ENCODE measurements around the gene PRDM15.

The PRDM15 gene

DNA sequence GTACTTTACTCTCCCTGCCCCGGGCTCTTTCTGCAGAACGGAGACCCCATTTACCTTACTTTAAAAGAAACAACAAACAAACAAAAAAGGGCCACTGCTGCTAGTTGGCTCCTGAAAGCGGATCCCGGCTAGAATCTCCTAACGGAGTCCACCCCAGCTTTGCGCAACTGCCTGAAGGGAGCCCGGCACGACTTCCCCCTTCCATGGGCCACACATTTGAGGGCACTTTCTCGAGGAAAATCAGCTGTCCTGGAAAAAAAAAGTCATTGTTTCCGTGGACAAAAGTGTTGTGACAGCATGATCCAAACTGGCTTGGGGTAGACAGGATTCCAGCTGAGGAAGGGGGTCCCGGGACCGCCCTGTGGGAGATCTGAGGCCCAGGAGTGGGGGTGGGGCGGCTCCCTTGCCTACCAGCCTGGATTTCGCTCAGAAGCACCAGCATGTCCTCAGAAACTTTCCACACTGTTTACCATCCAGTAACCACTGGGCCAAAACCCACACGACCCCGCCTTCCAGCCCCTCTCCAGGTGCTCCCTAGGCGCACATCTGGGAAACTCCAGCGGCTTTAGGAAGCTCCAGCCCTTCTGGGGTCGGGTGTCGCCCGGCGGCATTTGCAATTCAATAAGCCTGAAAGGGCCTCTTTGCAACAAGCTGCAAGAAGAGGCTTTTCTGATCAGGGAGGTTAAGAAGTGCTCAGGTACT lies 117.1 kb downstream of the PRDM15 start:
- Histone ChIP-seq H3K9me3 (ENCODE audit: control insufficient read depth in 1 of 2, low read length in 2 of 2) (no peaks in the 10 kb centered on the region), H3K4me3 (ENCODE audit: low read depth in 1 of 2, low read length in 2 of 2) (peak overlapping the region; percentile 26 to 41), H3K27ac (ENCODE audit: low read depth, low read length) (no peak overlapping the region), H3K9ac (ENCODE audit: low read depth in 1 of 2, low read length in 2 of 2) (peak overlapping the region; percentile 12 to 25), H3K4me1 (ENCODE audit: control insufficient read depth in 1 of 2, insufficient read depth in 2 of 2, low read length in 2 of 2) (peaks cover 28 to 47% of the 10 kb centered on the region in 2 donors), H3K36me3 (ENCODE audit: control insufficient read depth in 1 of 2, insufficient read depth in 2 of 2, low read length in 2 of 2) (peaks cover 0 to 2% of the 10 kb centered on the region in 2 donors), H3K27me3 (ENCODE audit: control insufficient read depth in 1 of 2, insufficient read depth in 2 of 2, low read length in 2 of 2) (peaks cover 14 to 25% of the 10 kb centered on the region in 2 donors)

DNA sequence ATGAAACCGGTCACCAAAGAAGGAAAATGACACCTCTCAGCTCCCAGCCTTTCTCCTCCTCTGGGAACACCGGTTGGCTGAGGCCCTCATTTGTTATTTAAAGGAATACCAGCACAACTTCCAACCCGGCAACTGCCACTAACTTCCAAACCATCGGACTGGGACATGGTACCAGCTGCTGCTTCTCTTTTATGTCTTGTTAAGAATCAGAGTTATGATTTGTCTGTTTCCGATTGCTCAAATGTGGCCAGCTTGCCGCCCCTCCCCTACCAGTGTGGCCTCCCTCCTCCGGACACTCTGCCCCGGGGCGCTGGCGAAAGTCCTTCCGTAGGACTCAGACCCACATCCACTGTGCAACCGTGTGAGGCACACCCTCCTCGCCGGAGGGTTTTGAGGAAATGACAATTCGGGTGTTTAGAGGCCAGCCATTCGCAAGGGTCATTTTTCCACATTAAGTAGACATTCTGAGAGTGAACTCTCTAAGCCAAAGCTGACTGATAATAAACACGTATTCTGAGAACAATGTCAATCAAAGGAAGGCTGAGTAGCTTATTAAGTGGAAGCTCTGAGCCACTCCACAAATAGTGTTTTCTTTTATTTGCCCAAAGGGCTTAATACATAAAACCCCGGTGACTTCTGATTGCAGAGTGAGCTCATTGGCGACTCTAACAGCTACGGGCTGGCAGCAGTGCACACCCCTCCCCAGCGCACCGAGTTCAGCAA lies 117.8 kb downstream of the PRDM15 start:
- H3K4me3 ChIP-seq (ENCODE audit: low read depth in 1 of 2, low read length in 2 of 2) = peak overlapping the region; percentile 26 to 41
- H3K9ac ChIP-seq (ENCODE audit: low read depth in 1 of 2, low read length in 2 of 2) = peak overlapping the region in 1 of 2 donors; percentile 12
- H3K4me1 ChIP-seq (ENCODE audit: control insufficient read depth in 1 of 2, insufficient read depth in 2 of 2, low read length in 2 of 2) = peaks cover 28 to 47% of the 10 kb centered on the region in 2 donors
- H3K27me3 ChIP-seq (ENCODE audit: control insufficient read depth in 1 of 2, insufficient read depth in 2 of 2, low read length in 2 of 2) = peaks cover 14 to 23% of the 10 kb centered on the region in 2 donors
- H3K27ac ChIP-seq (ENCODE audit: low read depth, low read length) = no peak overlapping the region
- no peaks in the 10 kb centered on the region for H3K9me3 ChIP-seq (ENCODE audit: control insufficient read depth in 1 of 2, low read length in 2 of 2)
- H3K36me3 ChIP-seq (ENCODE audit: control insufficient read depth in 1 of 2, insufficient read depth in 2 of 2, low read length in 2 of 2) = peaks cover 0 to 8% of the 10 kb centered on the region in 2 donors

DNA sequence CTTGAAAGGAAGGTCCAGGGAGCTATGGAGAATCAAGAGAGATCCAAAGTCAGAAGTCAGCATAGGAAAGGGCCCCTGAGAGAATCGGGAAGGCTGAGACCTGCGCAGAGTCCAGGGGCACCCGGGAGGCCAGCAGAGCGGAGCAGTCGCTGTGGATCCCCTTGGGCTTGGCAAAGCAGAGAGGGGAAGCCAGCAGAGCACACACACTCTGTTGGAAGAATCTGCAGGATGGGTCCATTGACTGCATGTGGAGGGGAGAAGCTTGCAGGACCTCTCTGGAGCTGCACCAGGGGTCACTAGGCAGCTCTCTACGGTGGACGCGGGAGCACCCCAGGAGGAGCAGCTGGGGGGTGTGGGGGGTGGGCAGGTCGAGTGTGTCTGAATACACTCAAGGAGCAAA lies 118.7 kb downstream of the PRDM15 start:
- peaks cover 6 to 17% of the 10 kb centered on the region in 2 donors for H3K36me3 ChIP-seq (ENCODE audit: control insufficient read depth in 1 of 2, insufficient read depth in 2 of 2, low read length in 2 of 2)
- no peaks in the 10 kb centered on the region for H3K9me3 ChIP-seq (ENCODE audit: control insufficient read depth in 1 of 2, low read length in 2 of 2)
- no peak overlapping the region for H3K27ac ChIP-seq (ENCODE audit: low read depth, low read length)
- H3K4me1 ChIP-seq (ENCODE audit: control insufficient read depth in 1 of 2, insufficient read depth in 2 of 2, low read length in 2 of 2) = peaks cover 28 to 47% of the 10 kb centered on the region in 2 donors
- no peak overlapping the region for H3K4me3 ChIP-seq (ENCODE audit: low read depth in 1 of 2, low read length in 2 of 2)
- H3K9ac ChIP-seq (ENCODE audit: low read depth in 1 of 2, low read length in 2 of 2) = no peak overlapping the region
- H3K27me3 ChIP-seq (ENCODE audit: control insufficient read depth in 1 of 2, insufficient read depth in 2 of 2, low read length in 2 of 2) = peaks cover 11 to 18% of the 10 kb centered on the region in 2 donors

DNA sequence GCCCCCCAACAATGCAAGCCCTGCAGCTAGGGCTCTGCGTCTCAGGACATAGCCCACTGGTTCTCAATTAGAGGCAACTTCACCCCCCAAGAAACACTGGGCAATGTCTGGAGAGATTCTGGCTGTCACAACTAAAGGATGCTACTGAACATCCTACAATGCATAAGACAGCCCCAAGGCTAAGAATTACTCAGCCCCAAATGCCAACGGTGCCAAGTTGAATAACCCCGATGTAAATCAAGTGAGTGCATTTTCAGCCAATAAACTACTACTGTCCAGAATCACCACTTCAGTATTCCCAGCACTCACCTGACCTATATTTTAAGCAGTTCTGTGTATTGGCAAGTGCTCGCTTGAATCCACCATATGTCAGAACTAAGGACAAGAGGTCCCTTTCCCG lies 119.2 kb downstream of the PRDM15 start:
- H3K4me3 ChIP-seq (ENCODE audit: low read depth in 1 of 2, low read length in 2 of 2) = no peak overlapping the region
- H3K27ac ChIP-seq (ENCODE audit: low read depth, low read length) = no peak overlapping the region
- peaks cover 11 to 14% of the 10 kb centered on the region in 2 donors for H3K27me3 ChIP-seq (ENCODE audit: control insufficient read depth in 1 of 2, insufficient read depth in 2 of 2, low read length in 2 of 2)
- peaks cover 28 to 42% of the 10 kb centered on the region in 2 donors for H3K4me1 ChIP-seq (ENCODE audit: control insufficient read depth in 1 of 2, insufficient read depth in 2 of 2, low read length in 2 of 2)
- H3K9ac ChIP-seq (ENCODE audit: low read depth in 1 of 2, low read length in 2 of 2) = no peak overlapping the region
- no peaks in the 10 kb centered on the region for H3K9me3 ChIP-seq (ENCODE audit: control insufficient read depth in 1 of 2, low read length in 2 of 2)
- peaks cover 7 to 22% of the 10 kb centered on the region in 2 donors for H3K36me3 ChIP-seq (ENCODE audit: control insufficient read depth in 1 of 2, insufficient read depth in 2 of 2, low read length in 2 of 2)

DNA sequence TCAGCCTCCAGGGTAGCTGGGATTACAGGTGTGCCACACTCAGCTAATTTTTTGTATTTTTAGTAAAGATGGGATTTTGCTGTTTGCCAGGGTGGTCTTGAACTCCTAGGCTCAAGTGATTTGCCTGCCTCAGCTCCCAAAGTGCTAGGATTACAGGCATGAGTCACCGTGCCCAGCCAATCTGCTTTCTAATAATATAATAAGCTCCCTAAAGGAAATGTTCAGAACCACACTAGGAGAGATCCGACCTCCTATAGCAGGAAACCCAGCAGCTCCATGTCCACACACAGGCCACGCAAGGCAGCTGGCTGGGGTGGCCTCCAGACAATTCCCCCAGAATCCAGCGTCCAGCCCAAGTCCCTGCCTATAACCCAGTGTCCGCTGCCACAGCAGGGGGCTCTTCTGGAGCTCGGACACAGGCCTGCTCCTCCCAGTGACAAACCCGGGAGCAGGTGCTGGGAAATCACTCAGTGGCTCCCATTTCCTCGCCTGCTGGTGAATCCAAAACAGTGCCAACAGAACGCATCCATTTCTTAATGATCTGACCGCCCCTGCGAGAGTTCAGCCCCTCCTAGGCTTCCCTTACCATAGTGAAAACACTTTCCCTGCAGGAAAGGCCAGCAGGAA lies 119.8 kb downstream of the PRDM15 start:
- Histone ChIP-seq H3K27ac (ENCODE audit: low read depth, low read length) (no peak overlapping the region), H3K4me1 (ENCODE audit: control insufficient read depth in 1 of 2, insufficient read depth in 2 of 2, low read length in 2 of 2) (peaks cover 22 to 36% of the 10 kb centered on the region in 2 donors), H3K36me3 (ENCODE audit: control insufficient read depth in 1 of 2, insufficient read depth in 2 of 2, low read length in 2 of 2) (peaks cover 7 to 28% of the 10 kb centered on the region in 2 donors), H3K9me3 (ENCODE audit: control insufficient read depth in 1 of 2, low read length in 2 of 2) (no peaks in the 10 kb centered on the region), H3K27me3 (ENCODE audit: control insufficient read depth in 1 of 2, insufficient read depth in 2 of 2, low read length in 2 of 2) (peaks cover 11% of the 10 kb centered on the region in 2 donors), H3K4me3 (ENCODE audit: low read depth in 1 of 2, low read length in 2 of 2) (no peak overlapping the region), H3K9ac (ENCODE audit: low read depth in 1 of 2, low read length in 2 of 2) (no peak overlapping the region)

DNA sequence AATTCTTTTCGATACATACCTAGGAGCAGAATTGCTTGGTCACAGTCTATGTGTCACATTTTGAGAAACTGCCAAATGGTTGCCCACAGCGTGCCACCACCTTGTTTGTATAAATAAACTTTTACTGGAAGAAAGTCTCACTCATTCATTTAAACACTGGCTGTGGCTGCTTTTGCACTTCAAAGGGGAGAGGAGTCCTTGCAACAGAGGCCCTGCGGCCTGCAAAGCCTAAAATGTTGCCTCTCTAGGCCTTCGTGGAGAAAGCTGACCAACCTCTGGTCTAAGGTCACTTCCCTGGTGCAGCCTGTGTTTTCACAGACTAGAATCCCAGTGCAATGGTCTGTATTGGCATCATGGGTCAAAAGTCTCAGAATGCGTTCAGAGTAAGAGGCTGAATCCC lies 120.6 kb downstream of the PRDM15 start:
- H3K4me1 ChIP-seq (ENCODE audit: control insufficient read depth in 1 of 2, insufficient read depth in 2 of 2, low read length in 2 of 2) = peaks cover 17 to 31% of the 10 kb centered on the region in 2 donors
- H3K9ac ChIP-seq (ENCODE audit: low read depth in 1 of 2, low read length in 2 of 2) = no peak overlapping the region
- peaks cover 7 to 32% of the 10 kb centered on the region in 2 donors for H3K36me3 ChIP-seq (ENCODE audit: control insufficient read depth in 1 of 2, insufficient read depth in 2 of 2, low read length in 2 of 2)
- no peak overlapping the region for H3K4me3 ChIP-seq (ENCODE audit: low read depth in 1 of 2, low read length in 2 of 2)
- no peak overlapping the region for H3K27ac ChIP-seq (ENCODE audit: low read depth, low read length)
- H3K27me3 ChIP-seq (ENCODE audit: control insufficient read depth in 1 of 2, insufficient read depth in 2 of 2, low read length in 2 of 2) = peaks cover 5 to 11% of the 10 kb centered on the region in 2 donors
- no peaks in the 10 kb centered on the region for H3K9me3 ChIP-seq (ENCODE audit: control insufficient read depth in 1 of 2, low read length in 2 of 2)

DNA sequence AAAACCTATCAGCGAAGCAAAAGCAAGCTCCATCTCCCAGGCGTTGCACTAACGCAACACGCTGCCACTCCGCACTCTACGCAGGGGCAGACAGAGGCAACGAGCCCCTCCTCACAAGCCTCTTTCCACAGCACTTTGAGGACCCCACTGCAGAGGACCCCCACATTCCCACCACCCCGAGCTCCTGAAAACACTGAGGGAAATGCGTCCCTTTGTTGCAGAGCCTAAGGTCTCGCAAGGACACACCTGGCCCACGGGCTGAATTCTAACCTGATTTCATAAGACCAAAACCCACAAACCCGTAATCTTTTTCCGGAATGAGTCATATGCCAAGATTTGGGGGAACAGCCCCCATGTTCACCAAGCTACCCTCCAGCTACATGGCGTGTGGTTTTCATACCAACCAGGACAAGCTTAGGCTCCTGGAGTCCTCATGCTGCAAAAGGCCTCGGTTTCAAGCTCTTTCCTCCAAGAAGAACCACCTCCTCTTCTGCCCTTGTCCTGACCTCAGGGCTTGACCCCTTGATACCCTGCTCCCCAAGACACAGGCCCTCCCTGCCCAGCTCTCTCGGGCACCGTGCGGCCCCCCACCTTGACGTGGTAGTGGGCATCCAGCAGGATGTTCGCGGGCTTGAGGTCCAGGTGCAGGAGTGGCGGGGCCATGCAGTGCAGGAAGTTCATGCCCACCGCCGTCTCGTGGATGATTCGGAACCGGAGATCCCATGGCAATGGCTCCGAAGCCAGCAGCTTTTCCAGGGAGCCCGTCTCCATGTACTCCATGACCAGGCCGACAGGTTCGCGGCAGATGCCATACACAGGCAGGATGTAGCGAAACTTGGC lies 123.0 kb downstream of the PRDM15 start:
- H3K36me3 ChIP-seq (ENCODE audit: control insufficient read depth in 1 of 2, insufficient read depth in 2 of 2, low read length in 2 of 2) = peaks cover 7 to 33% of the 10 kb centered on the region in 2 donors
- no peak overlapping the region for H3K4me3 ChIP-seq (ENCODE audit: low read depth in 1 of 2, low read length in 2 of 2)
- H3K9ac ChIP-seq (ENCODE audit: low read depth in 1 of 2, low read length in 2 of 2) = no peak overlapping the region
- H3K9me3 ChIP-seq (ENCODE audit: control insufficient read depth in 1 of 2, low read length in 2 of 2) = no peaks in the 10 kb centered on the region
- peaks cover 19 to 20% of the 10 kb centered on the region in 2 donors for H3K4me1 ChIP-seq (ENCODE audit: control insufficient read depth in 1 of 2, insufficient read depth in 2 of 2, low read length in 2 of 2)
- H3K27ac ChIP-seq (ENCODE audit: low read depth, low read length) = no peak overlapping the region
- no peaks in the 10 kb centered on the region for H3K27me3 ChIP-seq (ENCODE audit: control insufficient read depth in 1 of 2, insufficient read depth in 2 of 2, low read length in 2 of 2)

DNA sequence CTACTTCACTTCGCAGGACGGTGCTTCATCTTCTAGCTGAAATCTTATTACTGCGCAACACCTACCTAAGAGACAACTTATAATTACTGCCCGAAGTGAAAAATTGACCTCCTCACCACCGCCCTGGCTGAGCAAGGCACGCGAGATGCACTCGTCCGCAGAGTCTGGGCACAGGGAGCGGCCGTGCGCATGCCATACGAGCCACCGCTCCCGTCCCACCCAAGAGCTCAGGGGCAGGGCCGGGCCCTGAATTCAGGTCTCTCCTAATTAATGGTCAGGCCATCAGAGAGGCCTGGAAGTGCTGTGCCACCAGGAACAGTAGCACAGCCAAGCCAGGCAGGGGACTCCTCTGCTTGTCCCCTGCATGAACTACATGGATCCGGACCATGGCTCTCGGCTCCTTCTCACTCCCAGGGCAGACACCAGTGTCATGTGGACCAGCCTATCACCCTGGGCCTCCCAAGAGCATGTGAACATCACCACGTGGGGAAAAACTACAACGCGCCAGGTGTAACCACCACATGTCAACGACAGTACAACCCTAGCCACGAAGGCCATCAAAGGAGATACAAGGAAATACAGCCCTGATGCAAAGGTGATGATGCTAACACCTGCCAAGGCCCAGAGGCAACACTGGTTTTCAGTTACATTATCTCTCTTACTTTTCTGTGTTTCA lies 123.7 kb downstream of the PRDM15 start:
- no peaks in the 10 kb centered on the region for H3K9me3 ChIP-seq (ENCODE audit: control insufficient read depth in 1 of 2, low read length in 2 of 2)
- H3K27me3 ChIP-seq (ENCODE audit: control insufficient read depth in 1 of 2, insufficient read depth in 2 of 2, low read length in 2 of 2) = no peaks in the 10 kb centered on the region
- no peak overlapping the region for H3K4me3 ChIP-seq (ENCODE audit: low read depth in 1 of 2, low read length in 2 of 2)
- H3K36me3 ChIP-seq (ENCODE audit: control insufficient read depth in 1 of 2, insufficient read depth in 2 of 2, low read length in 2 of 2) = peaks cover 10 to 39% of the 10 kb centered on the region in 2 donors
- H3K4me1 ChIP-seq (ENCODE audit: control insufficient read depth in 1 of 2, insufficient read depth in 2 of 2, low read length in 2 of 2) = peaks cover 15 to 18% of the 10 kb centered on the region in 2 donors
- H3K27ac ChIP-seq (ENCODE audit: low read depth, low read length) = no peak overlapping the region
- no peak overlapping the region for H3K9ac ChIP-seq (ENCODE audit: low read depth in 1 of 2, low read length in 2 of 2)

DNA sequence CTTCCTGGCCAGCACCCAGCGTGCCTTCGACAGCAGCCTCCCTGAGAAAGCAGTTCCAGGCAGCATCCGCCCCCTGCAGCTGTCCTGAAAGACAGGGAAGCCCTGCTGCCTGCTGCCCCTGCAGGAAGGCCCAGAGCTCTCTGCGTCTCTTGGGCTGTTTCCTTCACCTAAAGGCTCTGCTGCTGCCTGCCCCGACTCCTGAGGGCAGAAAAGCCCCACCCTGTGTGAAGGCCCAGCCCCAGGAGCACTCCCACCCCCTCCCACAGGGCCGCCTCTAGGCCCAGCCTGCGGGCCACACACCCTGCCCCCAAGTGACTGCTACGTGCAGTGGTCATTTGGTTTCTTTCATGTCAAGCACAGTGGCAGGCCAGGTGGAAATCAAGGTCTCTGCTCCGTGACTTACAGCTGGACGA lies 124.7 kb downstream of the PRDM15 start:
- H3K27ac ChIP-seq (ENCODE audit: low read depth, low read length) = no peak overlapping the region
- H3K9me3 ChIP-seq (ENCODE audit: control insufficient read depth in 1 of 2, low read length in 2 of 2) = no peaks in the 10 kb centered on the region
- no peaks in the 10 kb centered on the region for H3K27me3 ChIP-seq (ENCODE audit: control insufficient read depth in 1 of 2, insufficient read depth in 2 of 2, low read length in 2 of 2)
- no peak overlapping the region for H3K4me3 ChIP-seq (ENCODE audit: low read depth in 1 of 2, low read length in 2 of 2)
- H3K4me1 ChIP-seq (ENCODE audit: control insufficient read depth in 1 of 2, insufficient read depth in 2 of 2, low read length in 2 of 2) = peaks cover 15% of the 10 kb centered on the region in 2 donors
- H3K9ac ChIP-seq (ENCODE audit: low read depth in 1 of 2, low read length in 2 of 2) = no peak overlapping the region
- H3K36me3 ChIP-seq (ENCODE audit: control insufficient read depth in 1 of 2, insufficient read depth in 2 of 2, low read length in 2 of 2) = peaks cover 10 to 41% of the 10 kb centered on the region in 2 donors
